ENCODE results near the gene KIF21A. TPM values are rescaled to one million over a fixed set of nuclear protein-coding genes. Genes with fewer than 3 reads are reported as not detected.

KIF21A gene
- total and polyA plus RNA-seq, 11 donors: 27.9 to 53.1 (median 44.1) TPM

GRCh38 chr12:39464976-39465695 is 22.2 kb upstream of the KIF21A start:
- H3K36me3 ChIP-seq: no peaks in the 10 kb centered on the region
- ATAC-seq: no peak
- intact Hi-C loops (cut with DNase I): no loop called here
- no peak overlapping the region for H3K27ac ChIP-seq
- no peaks in the 10 kb centered on the region for H3K27me3 ChIP-seq
- DNase-seq: no peak
- H3K4me3 ChIP-seq: no peak overlapping the region
- 79 to 88% (median 80%) methylated on average over 5 of the region's 5 CpGs for WGBS, 4 donors
- TF ChIP-seq CTCF (IDR thresholded peaks at IDR 0.05) (no peak), POLR2A (IDR thresholded peaks at IDR 0.05) (no peak)
- peaks cover 0 to 6% (median 0%) of the 10 kb centered on the region in 12 donors for H3K9me3 ChIP-seq
- H3K4me1 ChIP-seq: no peaks in the 10 kb centered on the region

- Histone ChIP-seq H3K4me1 (no peaks in the 10 kb centered on the region), H3K27me3 (no peaks in the 10 kb centered on the region), H3K27ac (no peak overlapping the region), H3K4me3 (no peak overlapping the region), H3K36me3 (no peaks in the 10 kb centered on the region), H3K9me3 (peaks cover 0 to 4% (median 0%) of the 10 kb centered on the region in 12 donors)
- TF ChIP-seq CTCF (IDR thresholded peaks at IDR 0.05) (no peak), POLR2A (IDR thresholded peaks at IDR 0.05) (no peak)
- 83 to 95% (median 88%) methylated on average over 1 of the region's 1 CpG for WGBS, 4 donors
- DNase-seq: no peak
- ATAC-seq: no peak
- intact Hi-C loops (cut with DNase I): no loop called here
Measured at GRCh38 chr12:39461059-39461458, 18.1 kb upstream of the KIF21A start.

- intact Hi-C loops (cut with DNase I): loop anchor here in 1 of 10 donors (10.0 kb wide), 1 partner anchor 106 kb away; no protein-coding TSS in a partner anchor
- peaks cover 0 to 4% (median 0%) of the 10 kb centered on the region in 12 donors for H3K9me3 ChIP-seq
- H3K27ac ChIP-seq: no peak overlapping the region
- H3K36me3 ChIP-seq: no peaks in the 10 kb centered on the region
- WGBS, 4 donors: 82 to 85% (median 83%) methylated on average over 7 of the region's 7 CpGs
- H3K27me3 ChIP-seq: no peaks in the 10 kb centered on the region
- no peaks in the 10 kb centered on the region for H3K4me1 ChIP-seq
- TF ChIP-seq POLR2A (IDR thresholded peaks at IDR 0.05) (no peak), CTCF (IDR thresholded peaks at IDR 0.05) (no peak)
- ATAC-seq: no peak
- H3K4me3 ChIP-seq: no peak overlapping the region
- DNase-seq: no peak
Measured at GRCh38 chr12:39459027-39459434, 16.1 kb upstream of the KIF21A start.

GRCh38 chr12:39451977-39452376 is 9.1 kb upstream of the KIF21A start:
- 32 to 44% (median 34%) methylated on average over 1 of the region's 1 CpG for WGBS, 4 donors
- TF ChIP-seq CTCF (IDR thresholded peaks at IDR 0.05) (no peak), POLR2A (IDR thresholded peaks at IDR 0.05) (no peak)
- DNase-seq: no peak
- no peaks in the 10 kb centered on the region for H3K36me3 ChIP-seq
- intact Hi-C loops (cut with DNase I): loop anchor here in 1 of 10 donors (10.0 kb wide), 1 partner anchor 113 kb away; no protein-coding TSS in a partner anchor
- no peaks in the 10 kb centered on the region for H3K9me3 ChIP-seq
- H3K4me1 ChIP-seq: no peaks in the 10 kb centered on the region
- no peak for ATAC-seq
- no peak overlapping the region for H3K27ac ChIP-seq
- no peak overlapping the region for H3K4me3 ChIP-seq
- H3K27me3 ChIP-seq: no peaks in the 10 kb centered on the region
